ENCODE measurements around the gene OR2A14.

DNA sequence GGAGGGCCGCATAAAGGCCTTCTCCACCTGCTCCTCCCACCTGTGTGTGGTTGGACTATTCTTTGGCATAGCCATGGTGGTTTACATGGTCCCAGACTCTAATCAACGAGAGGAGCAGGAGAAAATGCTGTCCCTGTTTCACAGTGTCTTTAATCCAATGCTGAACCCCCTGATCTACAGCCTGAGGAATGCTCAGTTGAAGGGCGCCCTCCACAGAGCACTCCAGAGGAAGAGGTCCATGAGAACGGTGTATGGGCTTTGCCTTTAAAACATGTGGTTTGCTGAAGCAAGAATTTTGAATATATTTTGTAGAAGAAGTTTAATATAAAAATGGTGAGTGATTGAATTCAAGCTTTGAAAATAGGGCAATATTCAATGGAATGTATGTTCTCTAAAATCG, 12.7 kb upstream of the OR2A14 start:
- TF ChIP-seq CEBPB (IDR thresholded peaks at IDR 0.05; ENCODE audit: low read depth, low read length) (no peak), POLR2A (IDR thresholded peaks at IDR 0.05; ENCODE audit: low read depth, low read length) (no peak)
- TF ChIP-seq, protein P1, sequence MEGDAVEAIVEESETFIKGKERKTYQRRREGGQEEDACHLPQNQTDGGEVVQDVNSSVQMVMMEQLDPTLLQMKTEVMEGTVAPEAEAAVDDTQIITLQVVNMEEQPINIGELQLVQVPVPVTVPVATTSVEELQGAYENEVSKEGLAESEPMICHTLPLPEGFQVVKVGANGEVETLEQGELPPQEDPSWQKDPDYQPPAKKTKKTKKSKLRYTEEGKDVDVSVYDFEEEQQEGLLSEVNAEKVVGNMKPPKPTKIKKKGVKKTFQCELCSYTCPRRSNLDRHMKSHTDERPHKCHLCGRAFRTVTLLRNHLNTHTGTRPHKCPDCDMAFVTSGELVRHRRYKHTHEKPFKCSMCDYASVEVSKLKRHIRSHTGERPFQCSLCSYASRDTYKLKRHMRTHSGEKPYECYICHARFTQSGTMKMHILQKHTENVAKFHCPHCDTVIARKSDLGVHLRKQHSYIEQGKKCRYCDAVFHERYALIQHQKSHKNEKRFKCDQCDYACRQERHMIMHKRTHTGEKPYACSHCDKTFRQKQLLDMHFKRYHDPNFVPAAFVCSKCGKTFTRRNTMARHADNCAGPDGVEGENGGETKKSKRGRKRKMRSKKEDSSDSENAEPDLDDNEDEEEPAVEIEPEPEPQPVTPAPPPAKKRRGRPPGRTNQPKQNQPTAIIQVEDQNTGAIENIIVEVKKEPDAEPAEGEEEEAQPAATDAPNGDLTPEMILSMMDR (conservative IDR thresholded peaks at IDR 0.05; ENCODE audit: low read depth, low read length), result no peak
- TF ChIP-seq, protein P2, sequence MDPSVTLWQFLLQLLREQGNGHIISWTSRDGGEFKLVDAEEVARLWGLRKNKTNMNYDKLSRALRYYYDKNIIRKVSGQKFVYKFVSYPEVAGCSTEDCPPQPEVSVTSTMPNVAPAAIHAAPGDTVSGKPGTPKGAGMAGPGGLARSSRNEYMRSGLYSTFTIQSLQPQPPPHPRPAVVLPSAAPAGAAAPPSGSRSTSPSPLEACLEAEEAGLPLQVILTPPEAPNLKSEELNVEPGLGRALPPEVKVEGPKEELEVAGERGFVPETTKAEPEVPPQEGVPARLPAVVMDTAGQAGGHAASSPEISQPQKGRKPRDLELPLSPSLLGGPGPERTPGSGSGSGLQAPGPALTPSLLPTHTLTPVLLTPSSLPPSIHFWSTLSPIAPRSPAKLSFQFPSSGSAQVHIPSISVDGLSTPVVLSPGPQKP (IDR thresholded peaks at IDR 0.05; ENCODE audit: borderline replicate concordance, low read depth, low read length), result no peak
